ENCODE results near the gene PIGP.
A peak's percentile ranks its signal among the peaks of the same experiment; 100 is the strongest.
"Not testable (repeated sequence)": the region's sequence is repeated elsewhere in the genome, so short reads cannot be mapped to it uniquely, and the experiment has no call there.

Gene PIGP

GRCh38 chr21:37045149-37045548, 27.7 kb downstream of the PIGP start:
- peak in 1 of 51 donors; percentile 3 for DNase-seq

GRCh38 chr21:37044643-37045042, 28.2 kb downstream of the PIGP start:
- no peak for DNase-seq

DNA sequence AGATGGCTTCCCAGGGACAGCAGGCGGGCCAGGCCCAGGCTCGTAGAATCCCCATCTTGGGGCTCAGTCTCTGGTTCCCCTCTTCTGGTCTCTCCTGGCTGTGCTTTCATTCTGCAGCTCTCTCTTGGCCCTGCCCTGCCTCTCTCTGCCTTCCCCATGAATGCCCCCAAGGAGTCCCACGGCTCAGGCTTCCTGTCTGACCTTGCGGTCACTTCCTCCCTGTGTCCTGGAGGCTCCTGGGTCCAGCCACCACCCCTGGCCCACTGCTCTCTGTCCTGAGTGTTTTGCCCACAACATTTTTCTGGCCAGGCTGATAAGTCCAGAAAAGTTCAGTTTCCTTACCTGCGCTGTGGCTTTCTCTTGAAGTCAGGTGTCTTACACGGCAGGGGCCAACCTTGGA, 29.1 kb downstream of the PIGP start:
- no peak for DNase-seq

- no peak for DNase-seq
Measured at GRCh38 chr21:37041706-37042271, 31.1 kb downstream of the PIGP start.

DNA sequence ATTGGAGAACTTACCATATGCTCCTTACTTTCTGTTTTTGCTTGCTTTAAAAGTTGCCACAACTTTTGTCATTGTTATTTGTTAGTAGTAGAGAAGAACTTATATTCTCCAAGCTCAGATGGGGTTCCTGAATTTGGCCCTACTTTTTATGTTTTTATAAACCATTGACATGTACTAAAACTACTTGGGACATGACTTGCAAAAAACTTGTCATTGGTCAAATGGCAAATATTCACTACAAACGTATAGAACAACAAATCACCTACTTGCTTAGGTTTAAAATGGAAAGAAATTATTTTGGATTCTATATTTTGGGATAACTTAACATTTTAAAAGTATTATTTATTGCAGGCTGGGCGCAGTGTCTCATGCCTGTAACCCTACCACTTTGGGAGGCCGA, 32.7 kb downstream of the PIGP start:
- DNase-seq = no peak

DNA sequence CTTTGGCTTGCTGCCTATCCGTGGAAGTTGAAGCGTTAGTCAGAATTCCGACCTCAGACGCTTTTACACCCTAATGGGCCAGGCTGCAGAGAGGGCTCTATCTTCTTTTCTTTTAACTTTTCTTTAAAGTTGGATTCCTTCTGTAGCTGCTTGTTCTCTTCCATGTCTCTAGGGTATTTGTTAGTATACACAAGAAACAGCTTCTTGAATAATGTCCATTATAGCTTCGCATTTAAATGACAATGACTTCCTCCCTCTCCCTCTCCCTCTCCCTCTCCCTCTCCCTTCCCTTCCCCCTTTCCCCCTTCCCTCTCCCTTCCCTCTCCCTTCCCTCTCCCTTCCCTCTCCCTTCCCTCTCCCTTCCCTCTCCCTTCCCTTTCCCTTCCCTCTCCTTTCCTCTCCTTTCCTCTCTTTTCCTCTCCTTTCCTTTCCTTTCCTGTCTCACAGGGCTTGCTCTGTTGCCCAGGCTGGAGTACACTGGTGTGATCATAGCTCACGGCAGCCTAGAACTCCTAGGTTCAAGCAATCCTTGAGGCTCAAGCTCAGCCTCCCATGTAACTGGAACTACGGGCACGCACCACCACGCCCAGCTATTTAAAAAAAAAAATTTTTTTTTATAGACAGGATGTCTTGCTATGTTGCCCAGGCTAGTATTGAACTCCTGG, 33.3 kb downstream of the PIGP start:
- DNase-seq = no peak

DNA sequence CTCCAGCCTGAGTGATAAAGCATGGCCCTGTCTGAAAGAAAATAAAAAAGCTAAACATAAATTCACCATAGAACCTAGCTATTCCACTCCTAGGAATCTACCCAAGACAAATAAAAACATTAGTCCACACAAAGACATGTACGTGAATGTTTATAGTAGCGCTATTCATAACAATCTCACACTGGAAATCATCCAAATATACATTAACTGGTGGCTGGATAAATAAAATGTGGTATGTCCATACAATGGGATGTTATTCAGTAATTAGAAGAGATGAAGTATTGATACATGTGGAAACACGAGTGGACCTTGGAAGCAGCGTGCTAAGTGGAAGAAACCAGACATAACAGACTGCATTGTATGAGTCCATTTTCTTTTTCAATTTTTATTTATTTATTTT, 36.7 kb downstream of the PIGP start:
- DNase-seq = no peak

DNA sequence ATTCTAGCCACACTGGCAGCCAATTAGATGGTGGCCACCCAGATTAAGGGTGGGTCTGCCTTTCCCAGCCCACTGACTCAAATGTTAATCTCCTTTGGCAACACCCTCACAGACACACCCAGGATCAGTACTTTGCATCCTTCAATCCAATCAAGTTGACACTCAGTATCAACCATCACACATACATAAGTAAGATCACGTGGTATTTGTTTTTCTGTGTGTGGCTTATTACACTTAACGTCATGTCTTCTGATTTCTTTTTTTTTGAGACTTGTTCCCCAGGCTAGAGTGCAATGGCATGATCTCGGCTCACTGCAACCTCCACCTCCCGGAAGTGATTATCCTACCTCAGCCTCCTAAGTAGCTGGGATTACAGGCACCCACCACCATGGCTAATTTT, 38.5 kb downstream of the PIGP start:
- not testable (repeated sequence) for DNase-seq

- peak in 2 of 51 donors; percentile 3 to 16 for DNase-seq
Measured at GRCh38 chr21:37032877-37033471, 39.9 kb downstream of the PIGP start.

GRCh38 chr21:37032293-37032692, 40.6 kb downstream of the PIGP start:
- no peak for DNase-seq

DNA sequence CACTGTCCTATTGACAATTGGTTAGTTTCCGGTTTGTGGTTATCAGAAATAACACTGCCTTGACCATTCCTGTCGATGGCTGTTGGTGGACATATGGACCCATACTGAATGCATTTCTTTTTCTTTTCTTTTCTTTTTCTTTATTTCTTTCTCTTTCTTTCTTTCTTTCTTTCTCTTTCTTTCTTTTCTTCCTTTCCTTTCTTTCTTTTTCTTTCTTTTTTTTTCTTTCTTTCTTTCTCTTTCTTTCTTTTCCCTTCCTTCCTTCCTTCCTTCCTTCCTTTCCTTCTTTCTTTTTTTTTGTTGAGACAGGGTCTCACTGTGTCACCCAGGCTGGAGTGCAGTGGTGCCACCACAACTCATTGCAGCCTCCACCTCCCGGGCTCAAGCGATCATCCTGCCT, 42.0 kb downstream of the PIGP start:
- DNase-seq = no peak

DNA sequence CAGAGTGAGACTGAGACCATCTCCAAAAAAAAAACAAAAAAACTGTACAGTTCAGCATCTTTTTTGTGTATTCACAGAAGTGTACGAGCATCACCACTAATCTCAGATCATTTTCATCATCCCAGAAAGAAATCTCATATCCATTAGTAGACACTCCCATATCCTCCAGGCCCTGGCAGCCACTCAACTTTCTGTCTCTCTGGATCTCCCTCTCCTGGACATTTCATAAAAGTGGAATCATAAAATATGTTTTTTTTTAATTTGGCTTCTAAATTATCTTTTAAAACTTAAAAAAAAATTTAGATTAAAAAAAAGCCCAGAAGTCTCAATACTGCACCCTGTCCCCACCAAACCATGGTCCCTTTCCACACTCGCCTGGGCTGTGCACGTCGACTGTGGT, 44.3 kb downstream of the PIGP start:
- no peak for DNase-seq

DNA sequence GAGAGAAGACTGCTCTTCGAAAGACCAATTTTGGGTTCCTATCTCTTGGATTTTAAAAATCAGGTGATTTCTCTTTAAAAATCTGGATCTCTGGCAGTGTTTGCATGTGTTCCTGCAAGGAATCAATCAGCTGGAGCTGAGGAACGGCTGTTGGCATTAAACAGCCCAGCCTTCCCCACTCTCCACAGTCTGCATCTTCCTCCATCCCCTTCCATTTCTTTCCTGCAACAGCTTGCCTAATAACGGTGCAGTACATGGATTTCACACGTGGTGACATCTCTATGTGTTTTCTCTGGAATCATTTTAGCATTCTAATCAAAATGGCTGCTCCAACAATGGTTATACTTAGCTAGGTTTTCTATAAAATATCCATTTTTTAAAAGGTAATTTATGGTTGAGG, 46.4 kb downstream of the PIGP start:
- peak in 1 of 51 donors; percentile 60 for DNase-seq

GRCh38 chr21:37017951-37018679, 54.8 kb downstream of the PIGP start:
- no peak for DNase-seq
